Endothelial cell (in vitro differentiated cells): Measurements from ENCODE around the gene LRRC27. TPM values are rescaled to one million over a fixed set of nuclear protein-coding genes. Genes with fewer than 3 reads are reported as not detected.

Source experiments
- DNase-seq: peaks from one replicate; pipeline ENCODE4 v3.0.0; 2021; ENCODE audit warnings: low spot score
- H3K27ac Mint-ChIP-seq: one replicate; pipeline ENCODE4 v1.8.0; 2021; ENCODE audit warnings: mixed read lengths, inconsistent platforms; ENCODE audit not compliant: unreplicated experiment
- H3K27me3 Mint-ChIP-seq: one replicate; pipeline ENCODE4 v1.8.0; 2021; ENCODE audit warnings: mild to moderate bottlenecking, moderate library complexity, mixed read lengths, inconsistent platforms; ENCODE audit not compliant: unreplicated experiment
- H3K36me3 Mint-ChIP-seq: one replicate; pipeline ENCODE4 v1.8.0; 2021; ENCODE audit warnings: mild to moderate bottlenecking, low read depth, mixed read lengths, inconsistent platforms; ENCODE audit not compliant: unreplicated experiment
- H3K4me1 Mint-ChIP-seq: one replicate; pipeline ENCODE4 v1.8.0; 2021; ENCODE audit warnings: mild to moderate bottlenecking, mixed read lengths, inconsistent platforms; ENCODE audit not compliant: unreplicated experiment
- H3K4me3 Mint-ChIP-seq: one replicate; pipeline ENCODE4 v1.8.0; 2021; ENCODE audit warnings: mild to moderate bottlenecking, mixed read lengths, inconsistent platforms; ENCODE audit not compliant: unreplicated experiment
- H3K9me3 Mint-ChIP-seq: one replicate; pipeline ENCODE4 v1.8.0; 2021; ENCODE audit warnings: mixed read lengths, inconsistent platforms; ENCODE audit not compliant: unreplicated experiment
- CTCF ChIP-seq: fragments of 200-600 bp; sonication (generic); IDR thresholded peaks from one replicate; pipeline ENCODE4 v1.5.0; 2021; ENCODE audit warnings: antibody characterized with exemption; ENCODE audit not compliant: unreplicated experiment
- total RNA-seq: library from RNA; stranded (reverse); fragmentation: NEBNext Ultra II Directional; extraction: Animal tissue kit (Norgen Biotek cat#: 25700); gene quantifications from one replicate; pipeline ENCODE4 v1.2.1, GENCODE V29; 2021; ENCODE audit not compliant: unreplicated experiment

LRRC27 gene
- total RNA-seq, 1 donor from 2014 or later: 11.1 TPM

GRCh38 chr10:132410056-132410778, 78.2 kb downstream of the LRRC27 start:
- Mint-ChIP-seq H3K27ac (no peak overlapping the region), H3K36me3 (peaks cover 7% of the 10 kb centered on the region), H3K4me3 (peak overlapping the region; percentile 32), H3K9me3 (no peaks in the 10 kb centered on the region), H3K4me1 (peaks cover 12% of the 10 kb centered on the region), H3K27me3 (peaks cover 16% of the 10 kb centered on the region)
- DNase-seq: no peak
- no peak for TF ChIP-seq CTCF

DNA sequence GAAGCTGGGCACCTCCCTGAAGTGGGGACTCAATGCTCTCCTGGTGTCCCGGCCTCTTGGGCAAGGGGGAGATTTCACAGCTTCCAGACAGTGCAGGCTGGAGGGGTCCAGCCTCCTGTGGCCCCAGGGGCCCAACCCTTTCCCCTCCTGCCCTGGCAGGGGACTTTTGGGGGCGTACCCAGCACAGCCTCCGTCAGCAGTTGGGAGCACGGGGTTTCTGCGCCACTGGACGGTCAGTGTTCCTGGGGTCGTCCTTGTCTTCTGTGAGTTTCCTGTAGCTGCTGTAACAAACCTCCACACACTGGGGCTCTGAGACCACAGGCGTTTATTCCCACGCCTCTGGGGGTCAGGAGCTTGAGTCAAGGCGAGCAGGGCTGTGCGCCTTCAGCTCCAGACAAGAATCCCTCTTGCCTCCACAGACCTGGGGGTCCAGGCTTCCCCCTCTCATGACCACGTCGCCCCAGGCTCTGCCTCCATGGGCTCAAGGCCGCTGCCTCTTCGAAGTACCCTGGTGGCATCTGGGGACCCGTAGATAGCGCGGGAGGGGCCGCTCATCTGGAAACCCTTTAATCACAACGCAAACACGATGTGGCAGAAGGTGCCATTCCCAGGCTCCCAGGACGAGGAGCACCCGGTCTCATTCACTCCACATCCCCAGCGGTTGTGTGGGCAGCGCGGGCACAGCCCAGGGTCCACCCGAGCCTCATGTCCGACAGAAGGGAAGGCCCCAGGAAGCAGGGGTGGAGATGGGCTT, 79.0 kb downstream of the LRRC27 start:
- H3K27ac Mint-ChIP-seq: no peak overlapping the region
- no peak overlapping the region for H3K4me3 Mint-ChIP-seq
- H3K9me3 Mint-ChIP-seq: no peaks in the 10 kb centered on the region
- H3K36me3 Mint-ChIP-seq: peaks cover 9% of the 10 kb centered on the region
- no peak for DNase-seq
- no peak for TF ChIP-seq CTCF
- H3K27me3 Mint-ChIP-seq: peaks cover 14% of the 10 kb centered on the region
- peaks cover 12% of the 10 kb centered on the region for H3K4me1 Mint-ChIP-seq

- no peak overlapping the region for H3K4me3 Mint-ChIP-seq
- H3K36me3 Mint-ChIP-seq: peaks cover 8% of the 10 kb centered on the region
- DNase-seq: no peak
- H3K27ac Mint-ChIP-seq: no peak overlapping the region
- peaks cover 12% of the 10 kb centered on the region for H3K4me1 Mint-ChIP-seq
- H3K9me3 Mint-ChIP-seq: no peaks in the 10 kb centered on the region
- peaks cover 14% of the 10 kb centered on the region for H3K27me3 Mint-ChIP-seq
- TF ChIP-seq CTCF: no peak
These were observed 79.7 kb downstream of the LRRC27 start for GRCh38 chr10:132411561-132412253.

DNA sequence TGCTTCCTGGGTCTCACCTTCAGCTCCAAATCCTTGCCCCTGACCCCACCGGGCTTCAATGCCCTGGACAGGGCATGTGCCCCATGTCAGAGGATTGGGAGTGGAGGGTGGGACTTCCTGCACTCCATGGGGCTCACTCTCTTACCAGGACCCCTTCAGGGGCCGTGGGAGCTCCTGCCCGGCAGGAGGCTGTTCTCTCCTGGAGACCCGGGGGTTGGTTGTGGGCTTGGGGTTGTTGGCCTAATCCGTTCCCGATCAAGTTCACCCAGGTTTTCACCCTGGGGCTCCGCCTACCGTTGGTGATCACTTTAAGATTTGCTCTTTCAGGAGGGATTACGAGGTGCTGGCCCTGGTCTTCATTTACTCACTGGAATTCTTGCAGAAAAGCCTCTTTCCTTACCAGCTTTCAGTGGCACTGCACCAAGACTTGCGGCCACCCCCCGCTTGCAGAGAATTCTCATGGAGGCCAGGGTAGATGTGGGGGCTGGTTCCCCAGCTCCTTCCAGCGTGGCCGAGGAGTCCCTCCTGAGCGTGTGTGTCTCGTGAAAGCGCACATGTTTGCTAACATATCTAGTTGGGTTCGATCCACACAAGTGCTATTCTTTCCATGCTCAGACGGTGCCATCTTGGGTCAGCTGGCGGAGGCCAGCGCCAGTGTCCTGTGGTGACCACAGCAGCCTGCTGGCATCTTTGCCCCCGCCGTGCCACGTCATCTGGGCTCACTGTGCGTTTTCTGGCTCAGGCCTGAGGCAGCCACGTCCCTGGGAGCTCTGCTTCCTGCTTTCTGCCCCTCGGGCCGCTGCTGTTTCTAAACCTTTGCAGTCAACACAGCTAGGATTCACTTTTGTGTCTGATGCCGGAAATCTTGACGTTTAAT, 80.6 kb downstream of the LRRC27 start:
- Mint-ChIP-seq H3K9me3 (no peaks in the 10 kb centered on the region), H3K27me3 (peaks cover 14% of the 10 kb centered on the region), H3K27ac (no peak overlapping the region), H3K4me1 (peaks cover 11% of the 10 kb centered on the region), H3K36me3 (peaks cover 8% of the 10 kb centered on the region), H3K4me3 (no peak overlapping the region)
- no peak for TF ChIP-seq CTCF
- DNase-seq: no peak
